ENCODE measurements around the gene CCAR1. TPM values are rescaled to one million over a fixed set of nuclear protein-coding genes. Genes with fewer than 3 reads are reported as not detected.
"Not testable (repeated sequence)": the region's sequence is repeated elsewhere in the genome, so short reads cannot be mapped to it uniquely, and the experiment has no call there.

The CCAR1 gene
- total RNA-seq: 100 to 1,000 TPM; 111 to 121 TPM

- peak; percentile 96 to 98 for DNase-seq
- peak within 1 kb of the TSS; percentile 97 for H3K27ac Mint-ChIP-seq
- peaks cover 17% of the 10 kb centered on the region for H3K4me1 Mint-ChIP-seq (ENCODE audit: low read depth)
- H3K4me3 Mint-ChIP-seq: peak within 1 kb of the TSS; percentile 93 to 98
- peaks cover 9 to 24% of the 10 kb centered on the region in 2 donors for H3K36me3 Mint-ChIP-seq (ENCODE audit: insufficient read depth in 2 of 2)
- H3K27me3 Mint-ChIP-seq (ENCODE audit: low read depth): no peaks in the 10 kb centered on the region
- no peaks in the 10 kb centered on the region for H3K9me3 Mint-ChIP-seq
- ATAC-seq (replicated peaks in 1 of 2): peak; percentile 99 to 100
These were observed at the start of gene CCAR1 for GRCh38 chr10:68720793-68721672. CCAR1 (plus strand) TSS chr10:68721239; CDS start chr10:68722505, 1,266 bp downstream.

- Mint-ChIP-seq H3K4me1 (ENCODE audit: low read depth) (peaks cover 7% of the 10 kb centered on the region), H3K4me3 (peak overlapping the region; percentile 27 to 68), H3K36me3 (ENCODE audit: insufficient read depth in 2 of 2) (no peaks in the 10 kb centered on the region), H3K9me3 (no peaks in the 10 kb centered on the region), H3K27ac (peak overlapping the region; percentile 62), H3K27me3 (ENCODE audit: low read depth) (no peaks in the 10 kb centered on the region)
- peak in 1 of 2 donors; percentile 22 for DNase-seq
- peak; percentile 36 to 89 for ATAC-seq (replicated peaks in 1 of 2)
These were observed 36.6 kb upstream of the CCAR1 start for GRCh38 chr10:68684413-68684812.

- H3K27ac Mint-ChIP-seq: no peak overlapping the region
- H3K27me3 Mint-ChIP-seq (ENCODE audit: low read depth): no peaks in the 10 kb centered on the region
- DNase-seq: no peak
- H3K4me1 Mint-ChIP-seq (ENCODE audit: low read depth): no peaks in the 10 kb centered on the region
- no peak for ATAC-seq (replicated peaks in 1 of 2)
- H3K4me3 Mint-ChIP-seq: no peak overlapping the region
- H3K36me3 Mint-ChIP-seq (ENCODE audit: insufficient read depth in 2 of 2): no peaks in the 10 kb centered on the region
- H3K9me3 Mint-ChIP-seq: no peaks in the 10 kb centered on the region
These were observed 25.0 kb upstream of the CCAR1 start for GRCh38 chr10:68696018-68696417.

GRCh38 chr10:68697106-68697505 lies 23.9 kb upstream of the CCAR1 start:
- DNase-seq (no peak), ATAC-seq (replicated peaks in 1 of 2) (no peak)
- no peaks in the 10 kb centered on the region for H3K27me3 Mint-ChIP-seq (ENCODE audit: low read depth)
- H3K4me3 Mint-ChIP-seq: no peak overlapping the region
- no peaks in the 10 kb centered on the region for H3K4me1 Mint-ChIP-seq (ENCODE audit: low read depth)
- H3K27ac Mint-ChIP-seq: no peak overlapping the region
- no peaks in the 10 kb centered on the region for H3K36me3 Mint-ChIP-seq (ENCODE audit: insufficient read depth in 2 of 2)
- no peaks in the 10 kb centered on the region for H3K9me3 Mint-ChIP-seq

GRCh38 chr10:68700197-68700596 lies 20.8 kb upstream of the CCAR1 start:
- H3K4me3 Mint-ChIP-seq: no peak overlapping the region

GRCh38 chr10:68705548-68705947 lies 15.5 kb upstream of the CCAR1 start:
- Mint-ChIP-seq H3K4me3 (no peak overlapping the region), H3K27ac (no peak overlapping the region), H3K9me3 (no peaks in the 10 kb centered on the region), H3K4me1 (ENCODE audit: low read depth) (no peaks in the 10 kb centered on the region), H3K36me3 (ENCODE audit: insufficient read depth in 2 of 2) (no peaks in the 10 kb centered on the region), H3K27me3 (ENCODE audit: low read depth) (no peaks in the 10 kb centered on the region)
- ATAC-seq (replicated peaks in 1 of 2) (no peak), DNase-seq (no peak)

More at GRCh38 chr10:68700197-68700596, 20.8 kb upstream of the CCAR1 start:
- Mint-ChIP-seq H3K36me3 (ENCODE audit: insufficient read depth in 2 of 2) (no peaks in the 10 kb centered on the region), H3K4me1 (ENCODE audit: low read depth) (no peaks in the 10 kb centered on the region), H3K9me3 (no peaks in the 10 kb centered on the region), H3K27ac (no peak overlapping the region), H3K27me3 (ENCODE audit: low read depth) (no peaks in the 10 kb centered on the region)
- DNase-seq (no peak), ATAC-seq (replicated peaks in 1 of 2) (no peak)

- H3K9me3 Mint-ChIP-seq; H3K4me1 Mint-ChIP-seq (ENCODE audit: low read depth): not testable (repeated sequence)
These were observed 12.1 kb upstream of the CCAR1 start for GRCh38 chr10:68708987-68709386.

GRCh38 chr10:68713065-68713464 lies 8.0 kb upstream of the CCAR1 start:
- not testable (repeated sequence) for DNase-seq; ATAC-seq (replicated peaks in 1 of 2); H3K27ac Mint-ChIP-seq; H3K27me3 Mint-ChIP-seq (ENCODE audit: low read depth); H3K4me1 Mint-ChIP-seq (ENCODE audit: low read depth); H3K36me3 Mint-ChIP-seq (ENCODE audit: insufficient read depth in 2 of 2); H3K4me3 Mint-ChIP-seq; H3K9me3 Mint-ChIP-seq

More at GRCh38 chr10:68708987-68709386, 12.1 kb upstream of the CCAR1 start:
- DNase-seq; ATAC-seq (replicated peaks in 1 of 2); H3K4me3 Mint-ChIP-seq; H3K27ac Mint-ChIP-seq; H3K36me3 Mint-ChIP-seq (ENCODE audit: insufficient read depth in 2 of 2); H3K27me3 Mint-ChIP-seq (ENCODE audit: low read depth): not testable (repeated sequence)

GRCh38 chr10:68717435-68717834 lies 3.6 kb upstream of the CCAR1 start:
- DNase-seq (no peak), ATAC-seq (replicated peaks in 1 of 2) (no peak)
- Mint-ChIP-seq H3K27me3 (ENCODE audit: low read depth) (no peaks in the 10 kb centered on the region), H3K9me3 (no peaks in the 10 kb centered on the region), H3K36me3 (ENCODE audit: insufficient read depth in 2 of 2) (peaks cover 7 to 10% of the 10 kb centered on the region in 2 donors), H3K4me1 (ENCODE audit: low read depth) (peaks cover 6% of the 10 kb centered on the region), H3K4me3 (no peak overlapping the region), H3K27ac (no peak overlapping the region)

GRCh38 chr10:68721673-68722335 lies 765 bp downstream of the CCAR1 start:
- peaks cover 12 to 28% of the 10 kb centered on the region in 2 donors for H3K36me3 Mint-ChIP-seq (ENCODE audit: insufficient read depth in 2 of 2)
- peaks cover 17% of the 10 kb centered on the region for H3K4me1 Mint-ChIP-seq (ENCODE audit: low read depth)
- H3K4me3 Mint-ChIP-seq: peak overlapping the region; percentile 93 to 98
- H3K9me3 Mint-ChIP-seq: no peaks in the 10 kb centered on the region
- H3K27ac Mint-ChIP-seq: peak overlapping the region; percentile 97
- DNase-seq (no peak), ATAC-seq (replicated peaks in 1 of 2) (peak; percentile 6 to 27)
- no peaks in the 10 kb centered on the region for H3K27me3 Mint-ChIP-seq (ENCODE audit: low read depth)

GRCh38 chr10:68725016-68725415 lies 4.0 kb downstream of the CCAR1 start:
- no peaks in the 10 kb centered on the region for H3K27me3 Mint-ChIP-seq (ENCODE audit: low read depth)
- H3K27ac Mint-ChIP-seq: no peak overlapping the region
- H3K4me3 Mint-ChIP-seq: no peak overlapping the region
- peaks cover 12 to 35% of the 10 kb centered on the region in 2 donors for H3K36me3 Mint-ChIP-seq (ENCODE audit: insufficient read depth in 2 of 2)
- no peaks in the 10 kb centered on the region for H3K9me3 Mint-ChIP-seq
- no peak for ATAC-seq (replicated peaks in 1 of 2)
- H3K4me1 Mint-ChIP-seq (ENCODE audit: low read depth): peaks cover 24% of the 10 kb centered on the region
- no peak for DNase-seq

- Mint-ChIP-seq H3K9me3 (no peaks in the 10 kb centered on the region), H3K4me3 (no peak overlapping the region), H3K4me1 (ENCODE audit: low read depth) (peaks cover 21% of the 10 kb centered on the region), H3K27ac (peak overlapping the region; percentile 42), H3K27me3 (ENCODE audit: low read depth) (no peaks in the 10 kb centered on the region), H3K36me3 (ENCODE audit: insufficient read depth in 2 of 2) (peaks cover 8 to 38% of the 10 kb centered on the region in 2 donors)
- no peak for ATAC-seq (replicated peaks in 1 of 2)
- DNase-seq: no peak
These were observed 6.1 kb downstream of the CCAR1 start for GRCh38 chr10:68727146-68727545.

- H3K4me1 Mint-ChIP-seq (ENCODE audit: low read depth): peaks cover 1% of the 10 kb centered on the region
- H3K27me3 Mint-ChIP-seq (ENCODE audit: low read depth): no peaks in the 10 kb centered on the region
- no peak overlapping the region for H3K4me3 Mint-ChIP-seq
- H3K36me3 Mint-ChIP-seq (ENCODE audit: insufficient read depth in 2 of 2): peaks cover 3 to 33% of the 10 kb centered on the region in 2 donors
- ATAC-seq (replicated peaks in 1 of 2) (no peak), DNase-seq (no peak)
- no peaks in the 10 kb centered on the region for H3K9me3 Mint-ChIP-seq
- no peak overlapping the region for H3K27ac Mint-ChIP-seq
These were observed 11.6 kb downstream of the CCAR1 start for GRCh38 chr10:68732651-68733050.

All from activated T-cell treated with anti-CD3 and anti-CD28 coated beads, Interleukin-2, amount 50 U/mL, for 72 hours (primary cell).